Endothelial cell of umbilical vein (primary cell): ENCODE data around the gene TSPAN5. TPM values are rescaled to one million over a fixed set of nuclear protein-coding genes. Genes with fewer than 3 reads are reported as not detected.

ENCODE experiments used
- BruUV-seq: library from RNA; stranded (reverse); fragments of 400-500 nt; replicated peaks from 2 replicates; lab custom pipeline; 2021; lab: Mats Ljungman, UMichigan
- CTCF ChIA-PET: fragments of 300-600, 350-600 bp; sonication (Branson Sonifier 250); formaldehyde crosslinking; loops from one replicate; lab custom pipeline; 2021; ENCODE audit warnings: antibody characterized with exemption, inconsistent platforms; lab: Charles Lee
- POLR2A ChIA-PET: fragments of 300-600, 350-600 bp; sonication (Branson Sonifier 250); formaldehyde crosslinking; loops from one replicate; lab custom pipeline; 2021; ENCODE audit warnings: antibody characterized with exemption, inconsistent platforms; lab: Charles Lee
- DNase-seq: peaks from one replicate; pipeline ENCODE4 v3.0.0-alpha.2; 2011; ENCODE audit warnings: low read depth, low spot score
- FAIRE-seq: peaks from 2 replicates; lab custom pipeline; 2011; peaks lifted over from hg19 to GRCh38; lab: Jason Lieb, UNC
- H2AFZ ChIP-seq: 2 replicates; pipeline ENCODE4 v1.6.0; 2012; ENCODE audit warnings: low read depth, low read length, control low read depth, inconsistent platforms
- H3K27ac ChIP-seq: 2 replicates; pipeline ENCODE4 v1.5.1; 2011; ENCODE audit warnings: low read depth, mild to moderate bottlenecking, control low read depth, low read length, moderate library complexity; ENCODE audit not compliant: insufficient read depth
- H3K27me3 ChIP-seq, 2 experiments: 2 replicates each; pipeline versions ENCODE4 v1.6.0 to v1.6.1; 2011; ENCODE audit warnings: low read length in 2 of 2, mixed read lengths in 1 of 2; ENCODE audit not compliant: control insufficient read depth in 2 of 2, insufficient read depth in 2 of 2
- H3K36me3 ChIP-seq, 2 experiments: 2 replicates in 1 of 2; 3 replicates in 1 of 2; pipeline ENCODE4 v1.5.1; 2011; ENCODE audit warnings: low read length in 2 of 2, mild to moderate bottlenecking in 1 of 2, moderate library complexity in 1 of 2; ENCODE audit not compliant: control insufficient read depth in 2 of 2, insufficient read depth in 2 of 2; ENCODE audit errors: extremely low read depth in 1 of 2
- H3K4me1 ChIP-seq: 3 replicates; pipeline ENCODE4 v1.5.1; 2011; ENCODE audit warnings: mild to moderate bottlenecking, low read length; ENCODE audit not compliant: control insufficient read depth, insufficient read depth; ENCODE audit errors: extremely low read depth
- H3K4me2 ChIP-seq: 2 replicates; pipeline ENCODE4 v1.6.1; 2011; ENCODE audit warnings: low read length, control low read depth, mixed read lengths; ENCODE audit not compliant: insufficient read depth
- H3K4me3 ChIP-seq, 3 experiments: fragments of 200-600 bp in 1 of 3; sonication (generic), shearing (Covaris generic) in 1 of 3; replicated peaks in 1 of 3; 2 replicates each; pipeline ENCODE4 v1.5.1; 2011 to 2016; ENCODE audit warnings: control low read depth in 3 of 3, low read length in 3 of 3, mild to moderate bottlenecking in 2 of 3, inconsistent platforms in 1 of 3, low read depth in 1 of 3, moderate library complexity in 1 of 3; ENCODE audit not compliant: insufficient read depth in 1 of 3
- H3K79me2 ChIP-seq: 2 replicates; pipeline ENCODE4 v1.6.0; 2012; ENCODE audit warnings: low read length, inconsistent platforms; ENCODE audit not compliant: control insufficient read depth, insufficient read depth
- H3K9ac ChIP-seq: replicated peaks from 2 replicates; pipeline ENCODE3; 2011; ENCODE audit warnings: low read length, control low read depth; ENCODE audit not compliant: insufficient read depth; ENCODE audit errors: extremely low read depth
- H3K9me1 ChIP-seq: replicated peaks from 3 replicates; pipeline ENCODE4 v1.6.0; 2011; ENCODE audit warnings: mild to moderate bottlenecking, low read length; ENCODE audit not compliant: control insufficient read depth, insufficient read depth; ENCODE audit errors: extremely low read depth
- H3K9me3 ChIP-seq: replicated peaks from 2 replicates; pipeline ENCODE4 v1.5.1; 2012; ENCODE audit warnings: low read length, inconsistent platforms; ENCODE audit not compliant: control insufficient read depth, insufficient read depth
- H4K20me1 ChIP-seq: replicated peaks from 2 replicates; pipeline ENCODE3; 2011; ENCODE audit warnings: mild to moderate bottlenecking, low read length; ENCODE audit not compliant: control insufficient read depth, insufficient read depth; ENCODE audit errors: extremely low read depth
- FOS ChIP-seq: IDR thresholded peaks from 2 replicates; pipeline ENCODE4 v1.6.1; 2011; ENCODE audit warnings: mild to moderate bottlenecking, low read length, moderate library complexity, borderline replicate concordance; ENCODE audit not compliant: insufficient read depth
- JUN ChIP-seq: IDR thresholded peaks from 2 replicates; pipeline ENCODE4 v1.6.1; 2011; ENCODE audit warnings: borderline replicate concordance, low read depth; ENCODE audit not compliant: insufficient read length, insufficient read depth
- MYC ChIP-seq: IDR thresholded peaks from one replicate; pipeline ENCODE4 v1.6.1; 2011; ENCODE audit warnings: mild to moderate bottlenecking, low read depth, low read length
- POLR2AphosphoS5 ChIP-seq: IDR thresholded peaks from 2 replicates; pipeline ENCODE4 v1.6.1; 2012; ENCODE audit warnings: low read depth, mild to moderate bottlenecking, control low read depth, low read length, moderate library complexity; ENCODE audit not compliant: insufficient read depth
- dilution Hi-C: fragments of 300-500 bp; cut with MboI; formaldehyde crosslinking; loops from one replicate; pipeline ENCODE4 v1.15.0; 2019; ENCODE audit warnings: low sequenced_read_pairs; ENCODE audit not compliant: extremely low pct_ligation_motif_present
- intact Hi-C: fragments of 100-400 bp; cut with micrococcal nuclease; formaldehyde crosslinking; loops from one replicate; pipeline ENCODE4 v1.10.0; 2022
- polyA plus RNA-seq, 4 experiments: library from polyadenylated mRNA; depleted of rRNA in 3 of 4; stranded (reverse) in 3 of 4; unstranded in 1 of 4; fragments of >200 nt; gene quantifications; 2 replicates each; pipeline versions ENCODE4 v1.2.1 to v1.2.3, GENCODE V29; 2011 to 2012; ENCODE audit warnings: missing spikeins in 1 of 4
- total RNA-seq: library from RNA; stranded (reverse); gene quantifications from 2 replicates; pipeline ENCODE4 v1.2.3, GENCODE V29; 2021
- TF ChIP-seq, protein P1 (sequence below), 2 donors: IDR thresholded peaks; 1 replicate in 1 of 2; 2 replicates in 1 of 2; pipeline ENCODE4 v1.5.1; 2011; ENCODE audit warnings: low read length in 2 of 2, mild to moderate bottlenecking in 2 of 2, moderate library complexity in 2 of 2, control low read depth in 1 of 2, inconsistent platforms in 1 of 2, low read depth in 1 of 2; ENCODE audit not compliant: insufficient read depth in 1 of 2; ENCODE audit errors: extremely low read depth in 1 of 2

Gene TSPAN5
- total and polyA plus RNA-seq, 2 donors (not counting 3 experiments of a cell fraction or from before 2014, with no cell fraction given): 45.1 to 50.2 TPM

DNA sequence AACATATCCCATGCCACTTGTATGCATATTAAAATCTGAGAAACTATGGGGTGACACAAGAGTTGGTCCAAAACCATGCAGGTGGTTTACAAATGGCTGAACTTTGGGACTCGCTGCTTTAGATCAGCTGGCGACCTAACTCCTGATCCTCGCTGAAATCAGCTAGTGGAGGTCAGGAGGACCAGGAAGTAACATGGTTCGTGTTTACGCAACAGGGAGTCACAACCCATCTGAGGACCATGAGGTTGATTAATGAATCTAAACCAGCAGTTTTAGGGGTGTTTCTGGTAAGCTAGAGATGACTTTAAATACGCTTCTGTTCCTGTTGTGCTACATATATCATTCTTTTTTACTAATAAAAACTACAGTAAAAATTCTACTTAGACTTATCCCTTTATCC lies 12.9 kb downstream of the TSPAN5 start:
- Histone ChIP-seq H3K9ac (no peak overlapping the region), H3K4me2 (no peak overlapping the region), H4K20me1 (no peaks in the 10 kb centered on the region), H3K27ac (no peak overlapping the region), H3K36me3 (no peaks in the 10 kb centered on the region), H3K9me3 (no peaks in the 10 kb centered on the region), H3K4me1 (peaks cover 46% of the 10 kb centered on the region), H2AFZ (no peak overlapping the region), H3K9me1 (no peaks in the 10 kb centered on the region), H3K79me2 (peaks cover 88% of the 10 kb centered on the region), H3K4me3 (no peak overlapping the region), H3K27me3 (no peaks in the 10 kb centered on the region)
- CTCF ChIA-PET: no interaction called here
- intact Hi-C loops (no loop called here), dilution Hi-C loops (no loop called here)
- DNase-seq (no peak), FAIRE-seq (no peak)
- no TSS peak for BruUV-seq
- no peak for TF ChIP-seq FOS
- POLR2A ChIA-PET: no interaction called here

DNA sequence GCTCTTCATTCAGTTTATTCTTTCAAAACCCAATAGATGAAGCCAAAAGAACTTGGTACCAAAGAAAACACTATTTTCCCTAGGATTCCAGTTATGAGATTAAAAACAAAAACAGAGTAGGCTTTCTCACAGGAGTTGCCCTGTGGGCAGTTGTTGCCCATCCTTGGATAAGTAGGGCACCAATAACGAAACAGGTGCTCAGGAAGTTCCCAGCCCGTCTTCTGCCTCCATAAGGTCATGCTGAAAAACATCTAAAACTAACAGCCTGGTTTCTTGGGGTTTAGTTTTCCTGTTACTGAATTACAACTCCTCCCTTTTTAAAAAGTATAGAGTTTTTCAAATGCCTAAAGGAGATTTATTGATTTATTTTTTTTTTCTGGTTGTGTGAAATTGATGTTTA lies 14.7 kb downstream of the TSPAN5 start:
- Histone ChIP-seq H3K9me1 (no peaks in the 10 kb centered on the region), H4K20me1 (no peaks in the 10 kb centered on the region), H3K79me2 (peaks cover 87% of the 10 kb centered on the region), H3K4me3 (no peak overlapping the region), H3K27ac (peak overlapping the region; percentile 23), H3K4me1 (peaks cover 38% of the 10 kb centered on the region), H3K9me3 (no peaks in the 10 kb centered on the region), H3K4me2 (peak overlapping the region; percentile 58), H2AFZ (no peak overlapping the region), H3K36me3 (peaks cover 0 to 2% of the 10 kb centered on the region in 2 experiments), H3K27me3 (no peaks in the 10 kb centered on the region), H3K9ac (no peak overlapping the region)
- TF ChIP-seq MYC (no peak), JUN (no peak), FOS (no peak), POLR2AphosphoS5 (no peak)
- TF ChIP-seq, protein P1, sequence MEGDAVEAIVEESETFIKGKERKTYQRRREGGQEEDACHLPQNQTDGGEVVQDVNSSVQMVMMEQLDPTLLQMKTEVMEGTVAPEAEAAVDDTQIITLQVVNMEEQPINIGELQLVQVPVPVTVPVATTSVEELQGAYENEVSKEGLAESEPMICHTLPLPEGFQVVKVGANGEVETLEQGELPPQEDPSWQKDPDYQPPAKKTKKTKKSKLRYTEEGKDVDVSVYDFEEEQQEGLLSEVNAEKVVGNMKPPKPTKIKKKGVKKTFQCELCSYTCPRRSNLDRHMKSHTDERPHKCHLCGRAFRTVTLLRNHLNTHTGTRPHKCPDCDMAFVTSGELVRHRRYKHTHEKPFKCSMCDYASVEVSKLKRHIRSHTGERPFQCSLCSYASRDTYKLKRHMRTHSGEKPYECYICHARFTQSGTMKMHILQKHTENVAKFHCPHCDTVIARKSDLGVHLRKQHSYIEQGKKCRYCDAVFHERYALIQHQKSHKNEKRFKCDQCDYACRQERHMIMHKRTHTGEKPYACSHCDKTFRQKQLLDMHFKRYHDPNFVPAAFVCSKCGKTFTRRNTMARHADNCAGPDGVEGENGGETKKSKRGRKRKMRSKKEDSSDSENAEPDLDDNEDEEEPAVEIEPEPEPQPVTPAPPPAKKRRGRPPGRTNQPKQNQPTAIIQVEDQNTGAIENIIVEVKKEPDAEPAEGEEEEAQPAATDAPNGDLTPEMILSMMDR (IDR thresholded peaks at IDR 0.05; ENCODE audit: extremely low read depth in 1 of 2, insufficient read depth in 1 of 2, low read depth in 1 of 2, low read length in 2 of 2): no peak
- POLR2A ChIA-PET: no interaction called here
- DNase-seq (no peak), FAIRE-seq (no peak)
- dilution Hi-C loops (no loop called here), intact Hi-C loops (loop anchor here (1.0 to 2.0 kb wide), 2 partner anchors 11 to 17 kb away; no protein-coding TSS in a partner anchor)
- no TSS peak for BruUV-seq
- CTCF ChIA-PET: no interaction called here
